ENCODE data around the gene HOXC4. TPM values are rescaled to one million over a fixed set of nuclear protein-coding genes. Genes with fewer than 3 reads are reported as not detected.

The HOXC4 gene
- total and polyA plus RNA-seq, 2 donors (not counting 3 experiments of a cell fraction or from before 2014, with no cell fraction given) = 0.06 to 0.58 TPM

- DNase-seq (ENCODE audit: low read depth, low spot score) = no peak
- no TSS peak for BruUV-seq (replicated peaks)
- Histone ChIP-seq H3K9me1 (replicated peaks; ENCODE audit: control insufficient read depth, extremely low read depth, insufficient read depth, low read length) (no peaks in the 10 kb centered on the region), H3K9ac (replicated peaks; ENCODE audit: extremely low read depth, insufficient read depth, low read length) (no peak overlapping the region), H3K9me3 (replicated peaks; ENCODE audit: control insufficient read depth, insufficient read depth, low read length) (no peaks in the 10 kb centered on the region), H3K36me3 (ENCODE audit: control insufficient read depth in 2 of 2, extremely low read depth in 1 of 2, insufficient read depth in 2 of 2, low read length in 2 of 2) (no peaks in the 10 kb centered on the region), H3K27ac (ENCODE audit: insufficient read depth, low read depth, low read length) (no peak overlapping the region), H4K20me1 (replicated peaks; ENCODE audit: control insufficient read depth, extremely low read depth, insufficient read depth, low read length) (no peaks in the 10 kb centered on the region), H3K4me3 (replicated peaks in 1 of 3; ENCODE audit: insufficient read depth in 1 of 3, low read depth in 1 of 3, low read length in 3 of 3) (no peak overlapping the region), H3K27me3 (ENCODE audit: control insufficient read depth in 2 of 2, insufficient read depth in 2 of 2, low read length in 2 of 2) (peaks cover 61 to 66% of the 10 kb centered on the region in 2 experiments), H3K4me1 (ENCODE audit: control insufficient read depth, extremely low read depth, insufficient read depth, low read length) (no peaks in the 10 kb centered on the region), H3K4me2 (ENCODE audit: insufficient read depth, low read length) (no peak overlapping the region), H2AFZ (ENCODE audit: low read depth, low read length) (no peak overlapping the region), H3K79me2 (ENCODE audit: control insufficient read depth, insufficient read depth, low read length) (no peaks in the 10 kb centered on the region)
- CTCF ChIA-PET = interaction anchor here (1.0 to 1.4 kb wide), 2 partner anchors 8 to 27 kb away, joined by 3 to 6 read pairs; no protein-coding TSS in a partner anchor
- intact Hi-C loops (cut with micrococcal nuclease) = no loop called here
- TF ChIP-seq POLR2AphosphoS5 (IDR thresholded peaks at IDR 0.05; ENCODE audit: insufficient read depth, low read depth, low read length) (no peak), FOS (IDR thresholded peaks at IDR 0.05; ENCODE audit: borderline replicate concordance, insufficient read depth, low read length) (no peak), MAX (IDR thresholded peaks at IDR 0.05; ENCODE audit: insufficient read depth, insufficient read length) (no peak), CTCF (IDR thresholded peaks at IDR 0.05; ENCODE audit: extremely low read depth in 1 of 2, insufficient read depth in 1 of 2, low read depth in 1 of 2, low read length in 2 of 2) (no peak), JUN (IDR thresholded peaks at IDR 0.05; ENCODE audit: borderline replicate concordance, insufficient read depth, insufficient read length, low read depth) (no peak), EZH2 (IDR thresholded peaks at IDR 0.05; ENCODE audit: borderline replicate concordance, low read depth, low read length, severe bottlenecking) (no peak), GATA2 (IDR thresholded peaks at IDR 0.05; ENCODE audit: insufficient read depth, insufficient read length, low read depth, low read length) (no peak), POLR2A (IDR thresholded peaks at IDR 0.05; ENCODE audit: low read depth, low read length) (no peak), MYC (IDR thresholded peaks at IDR 0.05; ENCODE audit: low read depth, low read length) (no peak)
- POLR2A ChIA-PET = no interaction called here
- no peak for FAIRE-seq
- dilution Hi-C loops (cut with MboI; ENCODE audit: extremely low pct_ligation_motif_present, low sequenced_read_pairs) = no loop called here
These were observed 6.0 kb downstream of the HOXC4 start for GRCh38 chr12:54059668-54060067.
